Measurements from ENCODE around the gene NDFIP1. TPM values are rescaled to one million over a fixed set of nuclear protein-coding genes. Genes with fewer than 3 reads are reported as not detected.
A peak's percentile ranks its signal among the peaks of the same experiment; 100 is the strongest.
"Not testable (repeated sequence)": the region's sequence is repeated elsewhere in the genome, so short reads cannot be mapped to it uniquely, and the experiment has no call there.

The NDFIP1 gene
- total RNA-seq, 2 experiments from 2014 or later = 28.5 to 31.7 TPM

GRCh38 chr5:142179776-142180387 lies 71.3 kb downstream of the NDFIP1 start:
- DNase-seq (no peak), ATAC-seq (no peak)
- Mint-ChIP-seq H3K4me1 (no peaks in the 10 kb centered on the region), H3K27me3 (peaks cover 6% of the 10 kb centered on the region), H3K4me3 (no peak overlapping the region), H3K9me3 (ENCODE audit: low read depth) (no peaks in the 10 kb centered on the region), H3K27ac (no peak overlapping the region), H3K36me3 (no peaks in the 10 kb centered on the region)
- CTCF ChIA-PET = no interaction called here

GRCh38 chr5:142181096-142181495 lies 72.5 kb downstream of the NDFIP1 start:
- CTCF ChIA-PET = interaction anchor here (0.7 kb wide), 1 partner anchor 130 kb away, joined by 3 read pairs; no protein-coding TSS in a partner anchor
- Mint-ChIP-seq H3K4me1 (no peaks in the 10 kb centered on the region), H3K4me3 (no peak overlapping the region), H3K27ac (no peak overlapping the region), H3K9me3 (ENCODE audit: low read depth) (no peaks in the 10 kb centered on the region), H3K36me3 (no peaks in the 10 kb centered on the region), H3K27me3 (peaks cover 3% of the 10 kb centered on the region)
- no peak for DNase-seq
- ATAC-seq = no peak

GRCh38 chr5:142181547-142182163 lies 73.1 kb downstream of the NDFIP1 start:
- H3K4me3 Mint-ChIP-seq = no peak overlapping the region
- no peak overlapping the region for H3K27ac Mint-ChIP-seq
- peaks cover 3% of the 10 kb centered on the region for H3K27me3 Mint-ChIP-seq
- DNase-seq (no peak), ATAC-seq (no peak)
- H3K9me3 Mint-ChIP-seq (ENCODE audit: low read depth) = no peaks in the 10 kb centered on the region
- H3K4me1 Mint-ChIP-seq = no peaks in the 10 kb centered on the region
- H3K36me3 Mint-ChIP-seq = no peaks in the 10 kb centered on the region
- CTCF ChIA-PET = interaction anchor here (0.7 kb wide), 1 partner anchor 129 kb away, joined by 3 read pairs; no protein-coding TSS in a partner anchor

- no peak overlapping the region for H3K4me3 Mint-ChIP-seq
- no peaks in the 10 kb centered on the region for H3K36me3 Mint-ChIP-seq
- no peaks in the 10 kb centered on the region for H3K27me3 Mint-ChIP-seq
- peaks cover 8% of the 10 kb centered on the region for H3K4me1 Mint-ChIP-seq
- CTCF ChIA-PET = interaction anchor here (1.2 kb wide), 1 partner anchor 11 kb away, joined by 4 read pairs; no protein-coding TSS in a partner anchor
- DNase-seq (no peak), ATAC-seq (no peak)
- H3K27ac Mint-ChIP-seq = no peak overlapping the region
- no peaks in the 10 kb centered on the region for H3K9me3 Mint-ChIP-seq (ENCODE audit: low read depth)
These were observed 74.3 kb downstream of the NDFIP1 start for GRCh38 chr5:142182840-142183239.

GRCh38 chr5:142183561-142183960 lies 75.0 kb downstream of the NDFIP1 start:
- ATAC-seq (no peak), DNase-seq (no peak)
- Mint-ChIP-seq H3K27me3 (no peaks in the 10 kb centered on the region), H3K27ac (no peak overlapping the region), H3K4me1 (peaks cover 8% of the 10 kb centered on the region), H3K9me3 (ENCODE audit: low read depth) (no peaks in the 10 kb centered on the region), H3K36me3 (no peaks in the 10 kb centered on the region), H3K4me3 (no peak overlapping the region)
- CTCF ChIA-PET = interaction anchor here (1.2 kb wide), 1 partner anchor 10 kb away, joined by 4 read pairs; no protein-coding TSS in a partner anchor

GRCh38 chr5:142184988-142185387 lies 76.4 kb downstream of the NDFIP1 start:
- Mint-ChIP-seq H3K27ac (no peak overlapping the region), H3K27me3 (no peaks in the 10 kb centered on the region)
- CTCF ChIA-PET = interaction anchor here (0.7 kb wide), 1 partner anchor 33 kb away, joined by 3 read pairs; no protein-coding TSS in a partner anchor

GRCh38 chr5:142186514-142186856 lies 77.9 kb downstream of the NDFIP1 start:
- ATAC-seq = no peak
- no peak overlapping the region for H3K27ac Mint-ChIP-seq
- CTCF ChIA-PET = interaction anchor here (1.1 to 2.5 kb wide), 3 partner anchors 10 to 513 kb away, joined by 4 to 7 read pairs (median 4); no protein-coding TSS in a partner anchor
- H3K27me3 Mint-ChIP-seq = no peaks in the 10 kb centered on the region
- no peaks in the 10 kb centered on the region for H3K9me3 Mint-ChIP-seq (ENCODE audit: low read depth)
- no peak for DNase-seq
- H3K36me3 Mint-ChIP-seq = no peaks in the 10 kb centered on the region
- H3K4me1 Mint-ChIP-seq = peaks cover 9% of the 10 kb centered on the region
- no peak overlapping the region for H3K4me3 Mint-ChIP-seq

More at GRCh38 chr5:142184988-142185387, 76.4 kb downstream of the NDFIP1 start:
- no peak overlapping the region for H3K4me3 Mint-ChIP-seq
- H3K36me3 Mint-ChIP-seq = no peaks in the 10 kb centered on the region
- H3K9me3 Mint-ChIP-seq (ENCODE audit: low read depth) = no peaks in the 10 kb centered on the region
- ATAC-seq (no peak), DNase-seq (no peak)
- H3K4me1 Mint-ChIP-seq = peaks cover 9% of the 10 kb centered on the region

GRCh38 chr5:142186857-142187594 lies 78.4 kb downstream of the NDFIP1 start:
- Mint-ChIP-seq H3K4me3 (no peak overlapping the region), H3K27me3 (no peaks in the 10 kb centered on the region), H3K27ac (no peak overlapping the region), H3K4me1 (peaks cover 9% of the 10 kb centered on the region), H3K36me3 (no peaks in the 10 kb centered on the region), H3K9me3 (ENCODE audit: low read depth) (no peaks in the 10 kb centered on the region)
- DNase-seq = no peak
- CTCF ChIA-PET = interaction anchor here (1.1 to 2.5 kb wide), 2 partner anchors 11 to 35 kb away, joined by 4 to 7 read pairs; no protein-coding TSS in a partner anchor
- peak; percentile 39 for ATAC-seq

GRCh38 chr5:142188691-142189090 lies 80.1 kb downstream of the NDFIP1 start:
- H3K27ac Mint-ChIP-seq; H3K36me3 Mint-ChIP-seq; H3K27me3 Mint-ChIP-seq; H3K4me1 Mint-ChIP-seq; H3K4me3 Mint-ChIP-seq; DNase-seq; H3K9me3 Mint-ChIP-seq (ENCODE audit: low read depth); ATAC-seq: not testable (repeated sequence)
- CTCF ChIA-PET = interaction anchor here (2.5 kb wide), 1 partner anchor 37 kb away, joined by 7 read pairs; no protein-coding TSS in a partner anchor

- no peak for ATAC-seq
- CTCF ChIA-PET = no interaction called here
- no peaks in the 10 kb centered on the region for H3K9me3 Mint-ChIP-seq (ENCODE audit: low read depth)
- H3K4me3 Mint-ChIP-seq = no peak overlapping the region
- no peaks in the 10 kb centered on the region for H3K27me3 Mint-ChIP-seq
- H3K36me3 Mint-ChIP-seq = no peaks in the 10 kb centered on the region
- no peak overlapping the region for H3K27ac Mint-ChIP-seq
- DNase-seq = no peak
- H3K4me1 Mint-ChIP-seq = peaks cover 9% of the 10 kb centered on the region
These were observed 81.2 kb downstream of the NDFIP1 start for GRCh38 chr5:142189813-142190212.

GRCh38 chr5:142191776-142192175 lies 83.2 kb downstream of the NDFIP1 start:
- Mint-ChIP-seq H3K4me3 (no peak overlapping the region), H3K27me3 (no peaks in the 10 kb centered on the region), H3K36me3 (no peaks in the 10 kb centered on the region), H3K9me3 (ENCODE audit: low read depth) (no peaks in the 10 kb centered on the region), H3K4me1 (peaks cover 9% of the 10 kb centered on the region), H3K27ac (no peak overlapping the region)
- no peak for ATAC-seq
- DNase-seq = no peak
- CTCF ChIA-PET = interaction anchor here (1.0 kb wide), 1 partner anchor 48 kb away, joined by 3 read pairs; no protein-coding TSS in a partner anchor

- H3K27me3 Mint-ChIP-seq = no peaks in the 10 kb centered on the region
- CTCF ChIA-PET = interaction anchor here (1.0 kb wide), 1 partner anchor 49 kb away, joined by 3 read pairs; no protein-coding TSS in a partner anchor
- ATAC-seq = no peak
- H3K4me3 Mint-ChIP-seq = no peak overlapping the region
- H3K4me1 Mint-ChIP-seq = peaks cover 3% of the 10 kb centered on the region
- DNase-seq = no peak
- H3K27ac Mint-ChIP-seq = no peak overlapping the region
- no peaks in the 10 kb centered on the region for H3K9me3 Mint-ChIP-seq (ENCODE audit: low read depth)
- H3K36me3 Mint-ChIP-seq = no peaks in the 10 kb centered on the region
These were observed 83.9 kb downstream of the NDFIP1 start for GRCh38 chr5:142192286-142193113.

GRCh38 chr5:142193114-142193428 lies 84.5 kb downstream of the NDFIP1 start:
- Mint-ChIP-seq H3K36me3 (no peaks in the 10 kb centered on the region), H3K4me3 (no peak overlapping the region), H3K4me1 (peaks cover 2% of the 10 kb centered on the region), H3K9me3 (ENCODE audit: low read depth) (no peaks in the 10 kb centered on the region), H3K27ac (no peak overlapping the region), H3K27me3 (no peaks in the 10 kb centered on the region)
- DNase-seq (no peak), ATAC-seq (no peak)
- CTCF ChIA-PET = interaction anchor here (1.1 kb wide), 1 partner anchor 10 kb away, joined by 4 read pairs; no protein-coding TSS in a partner anchor
